PC-9 (cell line): ENCODE data around the gene SCAF4. TPM values are rescaled to one million over a fixed set of nuclear protein-coding genes. Genes with fewer than 3 reads are reported as not detected.

Experiments
- BruUV-seq: library from RNA; stranded (reverse); fragments of 400-500 nt; replicated peaks from 2 replicates; lab custom pipeline; 2021; lab: Mats Ljungman, UMichigan
- CTCF ChIA-PET: fragments of 300-600 bp; sonication (Branson Sonifier 250); formaldehyde crosslinking; loops from one replicate; lab custom pipeline; 2022; ENCODE audit warnings: antibody characterized with exemption; lab: Charles Lee
- POLR2A ChIA-PET: fragments of 300-600 bp; sonication (Branson Sonifier 250); formaldehyde crosslinking; loops from one replicate; lab custom pipeline; 2022; ENCODE audit warnings: antibody characterized with exemption; ENCODE audit not compliant: unreplicated experiment; lab: Charles Lee
- DNase-seq, 2 experiments: peaks; one replicate each; pipeline versions ENCODE4 v3.0.0 to v3.0.0-alpha.2; 2015 to 2022; ENCODE audit warnings: mixed read lengths in 1 of 2
- H2AFZ ChIP-seq: fragments of 200-600 bp; sonication (generic); 2 replicates; pipeline ENCODE4 v1.8.1; 2017; ENCODE audit warnings: antibody characterized with exemption
- H3F3A ChIP-seq: fragments of 200-600 bp; sonication (generic); 2 replicates; pipeline ENCODE4 v1.8.1; 2017; ENCODE audit warnings: antibody characterized with exemption, mild to moderate bottlenecking, low read depth; ENCODE audit not compliant: insufficient read depth
- H3K27ac ChIP-seq: fragments of 200-600 bp; sonication (generic); 2 replicates; pipeline ENCODE4 v1.6.1; 2016; ENCODE audit warnings: mixed run types
- H3K27me3 ChIP-seq: fragments of 200-600 bp; sonication (generic); 2 replicates; pipeline ENCODE4 v1.6.1; 2016; ENCODE audit warnings: low read depth, mixed run types; ENCODE audit not compliant: insufficient read depth
- H3K36me3 ChIP-seq: fragments of 200-600 bp; sonication (generic); 2 replicates; pipeline ENCODE4 v1.6.1; 2016; ENCODE audit warnings: low read depth, mixed run types
- H3K4me1 ChIP-seq: fragments of 200-600 bp; sonication (generic); replicated peaks from 2 replicates; pipeline ENCODE4 v1.6.1; 2016; ENCODE audit warnings: mixed run types; ENCODE audit not compliant: insufficient read depth
- H3K4me2 ChIP-seq: fragments of 200-600 bp; sonication (generic); 2 replicates; pipeline ENCODE4 v1.6.1; 2017; ENCODE audit warnings: mixed run types
- H3K4me3 ChIP-seq: fragments of 200-600 bp; sonication (generic); 2 replicates; pipeline ENCODE4 v1.6.1; 2016; ENCODE audit warnings: mixed run types
- H3K79me2 ChIP-seq: fragments of 200-600 bp; sonication (generic); 2 replicates; pipeline ENCODE4 v1.6.1; 2017; ENCODE audit warnings: low read depth, mixed run types
- H3K9me2 ChIP-seq: fragments of 200-600 bp; sonication (generic); 2 replicates; pipeline ENCODE4 v1.8.1; 2017; ENCODE audit warnings: mild to moderate bottlenecking; ENCODE audit not compliant: insufficient read depth
- H3K9me3 ChIP-seq: fragments of 200-600 bp; sonication (generic); 2 replicates; pipeline ENCODE4 v1.8.1; 2016; ENCODE audit warnings: low read depth; ENCODE audit not compliant: insufficient read depth
- H4K20me1 ChIP-seq: fragments of 200-600 bp; sonication (generic); 2 replicates; pipeline ENCODE4 v1.8.1; 2017; ENCODE audit not compliant: insufficient read depth
- CTCF ChIP-seq: fragments of 200-600 bp; sonication (generic); conservative IDR thresholded peaks from 2 replicates; pipeline ENCODE4 v1.6.1; 2017; ENCODE audit warnings: mixed run types, antibody characterized with exemption, mild to moderate bottlenecking, moderate library complexity
- EZH2 ChIP-seq: fragments of 200-600 bp; sonication (generic); IDR thresholded peaks from 2 replicates; pipeline ENCODE4 v1.8.0; 2017; ENCODE audit warnings: antibody characterized with exemption, low read depth
- intact Hi-C: fragments of 100-400 bp; cut with micrococcal nuclease; formaldehyde crosslinking; loops from one replicate; pipeline ENCODE4 v1.10.0; 2022; ENCODE audit not compliant: unreplicated experiment
- total RNA-seq: library from RNA; stranded (reverse); gene quantifications from 2 replicates; pipeline ENCODE4 v1.2.3, GENCODE V29; 2021

The SCAF4 gene
- total RNA-seq, 1 experiment from 2014 or later: 30.0 TPM

- BruUV-seq: no TSS peak
- Histone ChIP-seq H3K4me2 (no peak overlapping the region), H3K9me3 (no peaks in the 10 kb centered on the region), H3K27ac (no peak overlapping the region), H3F3A (no peaks in the 10 kb centered on the region; the same call in 1 of the 2 replicates), H3K4me3 (no peak overlapping the region), H3K4me1 (no peaks in the 10 kb centered on the region), H3K79me2 (peaks cover 100% of the 10 kb centered on the region), H3K27me3 (no peaks in the 10 kb centered on the region), H3K36me3 (no peaks in the 10 kb centered on the region), H3K9me2 (no peaks in the 10 kb centered on the region), H4K20me1 (peaks cover 58% of the 10 kb centered on the region), H2AFZ (no peak overlapping the region)
- TF ChIP-seq EZH2: no peak
- no peak for TF ChIP-seq CTCF
- intact Hi-C loops: no loop called here
- DNase-seq: no peak
- POLR2A ChIA-PET: no interaction called here
- CTCF ChIA-PET: no interaction called here
These were observed 21.3 kb downstream of the SCAF4 start for GRCh38 chr21:31710586-31710985.

GRCh38 chr21:31708541-31708940, 23.4 kb downstream of the SCAF4 start:
- POLR2A ChIA-PET: no interaction called here
- H4K20me1 ChIP-seq: peaks cover 45% of the 10 kb centered on the region
- intact Hi-C loops: no loop called here

GRCh38 chr21:31707499-31707898, 24.4 kb downstream of the SCAF4 start:
- Histone ChIP-seq H3K36me3 (no peaks in the 10 kb centered on the region), H3K79me2 (peaks cover 79% of the 10 kb centered on the region), H3K4me1 (no peaks in the 10 kb centered on the region), H3F3A (no peaks in the 10 kb centered on the region), H3K27ac (no peak overlapping the region), H2AFZ (no peak overlapping the region), H3K27me3 (no peaks in the 10 kb centered on the region), H3K4me2 (no peak overlapping the region), H3K9me3 (no peaks in the 10 kb centered on the region), H3K4me3 (no peak overlapping the region), H3K9me2 (no peaks in the 10 kb centered on the region), H4K20me1 (peaks cover 45% of the 10 kb centered on the region)
- TF ChIP-seq EZH2 (no peak), CTCF (no peak)
- DNase-seq: no peak
- ChIA-PET POLR2A (no interaction called here), CTCF (no interaction called here)
- intact Hi-C loops: no loop called here
- no TSS peak for BruUV-seq

More at GRCh38 chr21:31708541-31708940, 23.4 kb downstream of the SCAF4 start:
- Histone ChIP-seq H3K4me3 (no peak overlapping the region), H3K79me2 (peaks cover 89% of the 10 kb centered on the region), H3K4me2 (no peak overlapping the region), H3K4me1 (no peaks in the 10 kb centered on the region), H3K27ac (no peak overlapping the region), H3K9me3 (no peaks in the 10 kb centered on the region), H3K27me3 (no peaks in the 10 kb centered on the region), H3K36me3 (no peaks in the 10 kb centered on the region), H3K9me2 (no peaks in the 10 kb centered on the region), H3F3A (no peaks in the 10 kb centered on the region), H2AFZ (no peak overlapping the region)
- DNase-seq: no peak
- no TSS peak for BruUV-seq
- no peak for TF ChIP-seq CTCF
- no peak for TF ChIP-seq EZH2
- CTCF ChIA-PET: no interaction called here
